Activated naive CD8-positive, alpha-beta T cell treated with anti-CD3 and anti-CD28 coated beads for 36 hours (primary cell): Measurements from ENCODE around the gene SLC26A6. TPM values are rescaled to one million over a fixed set of nuclear protein-coding genes. Genes with fewer than 3 reads are reported as not detected.

ENCODE experiments used
- DNase-seq: peaks from one replicate; pipeline ENCODE4 v3.0.0; 2021
- H3K27ac Mint-ChIP-seq: one replicate; pipeline ENCODE4 v1.8.0; 2022; ENCODE audit warnings: mild to moderate bottlenecking, moderate library complexity, mixed read lengths
- H3K27me3 Mint-ChIP-seq: one replicate; pipeline ENCODE4 v1.8.0; 2022; ENCODE audit warnings: mild to moderate bottlenecking, mixed read lengths
- H3K36me3 Mint-ChIP-seq: one replicate; pipeline ENCODE4 v1.8.0; 2021; ENCODE audit warnings: mild to moderate bottlenecking, mixed read lengths
- H3K4me1 Mint-ChIP-seq: one replicate; pipeline ENCODE4 v1.8.0; 2021; ENCODE audit warnings: mixed read lengths
- H3K4me3 Mint-ChIP-seq: one replicate; pipeline ENCODE4 v1.8.0; 2022; ENCODE audit warnings: mild to moderate bottlenecking, moderate library complexity, mixed read lengths
- H3K9me3 Mint-ChIP-seq: one replicate; pipeline ENCODE4 v1.8.0; 2022; ENCODE audit warnings: mixed read lengths
- total RNA-seq, 2 experiments: library from RNA; stranded (reverse); gene quantifications; one replicate each; pipeline ENCODE4 v1.2.3, GENCODE V29; 2021

Gene SLC26A6
- total RNA-seq, 2 experiments from 2014 or later = 16.6 to 18.4 TPM

GRCh38 chr3:48587686-48588085 is 47.6 kb downstream of the SLC26A6 start:
- Mint-ChIP-seq H3K4me3 (no peak overlapping the region), H3K27ac (no peak overlapping the region), H3K9me3 (no peaks in the 10 kb centered on the region), H3K27me3 (peaks cover 30% of the 10 kb centered on the region), H3K4me1 (no peaks in the 10 kb centered on the region), H3K36me3 (no peaks in the 10 kb centered on the region)
- DNase-seq = no peak

- Mint-ChIP-seq H3K4me3 (no peak overlapping the region), H3K27me3 (peaks cover 21% of the 10 kb centered on the region), H3K9me3 (no peaks in the 10 kb centered on the region), H3K4me1 (no peaks in the 10 kb centered on the region), H3K27ac (no peak overlapping the region), H3K36me3 (no peaks in the 10 kb centered on the region)
- DNase-seq = no peak
Measured at GRCh38 chr3:48585411-48585810, 49.9 kb downstream of the SLC26A6 start.

GRCh38 chr3:48584836-48585235 is 50.4 kb downstream of the SLC26A6 start:
- Mint-ChIP-seq H3K4me1 (no peaks in the 10 kb centered on the region), H3K4me3 (no peak overlapping the region), H3K27me3 (peaks cover 17% of the 10 kb centered on the region), H3K36me3 (no peaks in the 10 kb centered on the region), H3K27ac (no peak overlapping the region), H3K9me3 (no peaks in the 10 kb centered on the region)
- no peak for DNase-seq

GRCh38 chr3:48581621-48582481 is 53.4 kb downstream of the SLC26A6 start:
- no peak overlapping the region for H3K4me3 Mint-ChIP-seq
- no peak for DNase-seq
- H3K9me3 Mint-ChIP-seq = no peaks in the 10 kb centered on the region
- no peaks in the 10 kb centered on the region for H3K36me3 Mint-ChIP-seq
- no peaks in the 10 kb centered on the region for H3K27me3 Mint-ChIP-seq
- H3K4me1 Mint-ChIP-seq = no peaks in the 10 kb centered on the region
- H3K27ac Mint-ChIP-seq = no peak overlapping the region

GRCh38 chr3:48576647-48577046 is 58.6 kb downstream of the SLC26A6 start:
- no peak for DNase-seq
- Mint-ChIP-seq H3K27me3 (no peaks in the 10 kb centered on the region), H3K36me3 (no peaks in the 10 kb centered on the region), H3K27ac (no peak overlapping the region), H3K4me1 (no peaks in the 10 kb centered on the region), H3K4me3 (no peak overlapping the region), H3K9me3 (no peaks in the 10 kb centered on the region)

Other genes starting within 250 kb of the SLC26A6 start
- 1 to 10 TPM; 1.6 to 2.4 TPM for gene PLXNB1, start 205.4 kb downstream of the SLC26A6 start, total RNA-seq
- gene CCDC51, start 195.3 kb downstream of the SLC26A6 start, total RNA-seq = 10 to 100 TPM; 28.2 to 29.5 TPM
- gene TMA7, start 195.2 kb downstream of the SLC26A6 start, total RNA-seq = 100 to 1,000 TPM; 398 to 421 TPM
- gene ATRIP, start 188.7 kb downstream of the SLC26A6 start, total RNA-seq = 10 to 100 TPM; 17.3 to 17.9 TPM
- gene SHISA5, start 131.3 kb downstream of the SLC26A6 start, total RNA-seq = 10 to 100 TPM; 68.8 to 73.5 TPM
- gene PFKFB4, start 78.7 kb downstream of the SLC26A6 start, total RNA-seq = 10 to 100 TPM; 33.7 to 36.1 TPM
- not detected for gene UCN2, start 71.7 kb downstream of the SLC26A6 start, total RNA-seq
- 1 to 10 TPM; 1.4 to 1.8 TPM for gene COL7A1, start 40.1 kb downstream of the SLC26A6 start, total RNA-seq
- gene UQCRC1, start 25.8 kb downstream of the SLC26A6 start, total RNA-seq = 100 to 1,000 TPM; 193 to 209 TPM
- not detected for gene TMEM89, start 13.7 kb downstream of the SLC26A6 start, total RNA-seq
- 10 to 100 TPM; 18.2 to 18.6 TPM for gene CELSR3, start 27.4 kb upstream of the SLC26A6 start, total RNA-seq
- gene NCKIPSD, start 50.5 kb upstream of the SLC26A6 start, total RNA-seq = 10 to 100 TPM; 43.8 to 43.9 TPM
- 10 to 100 TPM; 42.6 to 49.9 TPM for gene IP6K2, start 81.8 kb upstream of the SLC26A6 start, total RNA-seq
- 10 to 100 TPM; 42.8 to 45.2 TPM for gene PRKAR2A, start 212.4 kb upstream of the SLC26A6 start, total RNA-seq